ENCODE results near the gene AUTS2. TPM values are rescaled to one million over a fixed set of nuclear protein-coding genes. Genes with fewer than 3 reads are reported as not detected.
A peak's percentile ranks its signal among the peaks of the same experiment; 100 is the strongest.

Gene AUTS2
- total RNA-seq, 1 experiment from 2014 or later: 50.0 TPM

DNA sequence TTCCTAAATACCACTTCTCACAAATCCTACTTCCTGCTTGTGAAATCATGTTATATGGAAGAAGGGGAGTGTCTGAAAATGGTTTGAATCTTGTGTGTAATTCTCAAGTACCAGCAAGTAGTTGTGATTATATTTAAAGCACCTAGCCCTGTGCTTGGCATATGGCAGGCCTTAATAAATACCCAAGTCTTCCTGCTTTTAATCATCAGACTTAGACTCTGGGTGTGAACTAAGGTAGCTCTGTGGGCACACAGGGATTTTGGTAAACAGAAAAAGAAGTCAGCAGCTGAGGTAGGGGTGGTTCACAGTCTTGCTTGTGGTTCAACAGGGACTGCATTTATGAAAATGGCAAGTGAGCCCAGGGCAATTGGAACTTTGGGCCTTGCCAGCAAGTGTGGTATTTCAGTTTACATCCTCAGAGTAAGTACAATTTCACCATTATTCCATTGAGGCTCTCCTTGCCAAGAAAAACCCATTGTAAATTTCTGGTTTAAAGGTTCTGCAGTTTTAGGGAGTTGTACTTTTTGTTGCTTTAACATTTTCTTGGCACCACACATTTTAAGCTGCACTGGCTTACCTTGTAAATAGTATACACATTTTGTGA, 215.5 kb downstream of the AUTS2 start:
- Mint-ChIP-seq H3K9me3 (no peaks in the 10 kb centered on the region), H3K4me1 (peaks cover 35% of the 10 kb centered on the region), H3K4me3 (no peak overlapping the region), H3K36me3 (no peaks in the 10 kb centered on the region), H3K27ac (no peak overlapping the region), H3K27me3 (ENCODE audit: low read depth) (no peaks in the 10 kb centered on the region; the same call in 1 of the 2 replicates)
- ATAC-seq: no peak
- DNase-seq (ENCODE audit: low spot score): no peak
- ChIA-PET CTCF (interaction anchor here (0.5 kb wide), 1 partner anchor 891 kb away, joined by 3 read pairs; no protein-coding TSS in a partner anchor), POLR2A (no interaction called here)
- TF ChIP-seq GRHL2 (CRISPR knock-in tag; IDR thresholded peaks at IDR 0.05; ENCODE audit: insufficient replicate concordance, severe bottlenecking) (no peak), MXD4 (CRISPR knock-in tag; IDR thresholded peaks at IDR 0.05; ENCODE audit: borderline replicate concordance) (no peak), FOXK1 (CRISPR knock-in tag; IDR thresholded peaks at IDR 0.05) (no peak), PRRX2 (CRISPR knock-in tag; IDR thresholded peaks at IDR 0.05) (no peak), NR2C2 (CRISPR knock-in tag; IDR thresholded peaks at IDR 0.05) (no peak), NFATC4 (CRISPR knock-in tag; IDR thresholded peaks at IDR 0.05) (no peak), KAT7 (CRISPR knock-in tag; IDR thresholded peaks at IDR 0.05; ENCODE audit: borderline replicate concordance) (no peak), CTCF (IDR thresholded peaks at IDR 0.05) (no peak), ATF1 (CRISPR knock-in tag; IDR thresholded peaks at IDR 0.05) (no peak)
- TF ChIP-seq, protein P1, sequence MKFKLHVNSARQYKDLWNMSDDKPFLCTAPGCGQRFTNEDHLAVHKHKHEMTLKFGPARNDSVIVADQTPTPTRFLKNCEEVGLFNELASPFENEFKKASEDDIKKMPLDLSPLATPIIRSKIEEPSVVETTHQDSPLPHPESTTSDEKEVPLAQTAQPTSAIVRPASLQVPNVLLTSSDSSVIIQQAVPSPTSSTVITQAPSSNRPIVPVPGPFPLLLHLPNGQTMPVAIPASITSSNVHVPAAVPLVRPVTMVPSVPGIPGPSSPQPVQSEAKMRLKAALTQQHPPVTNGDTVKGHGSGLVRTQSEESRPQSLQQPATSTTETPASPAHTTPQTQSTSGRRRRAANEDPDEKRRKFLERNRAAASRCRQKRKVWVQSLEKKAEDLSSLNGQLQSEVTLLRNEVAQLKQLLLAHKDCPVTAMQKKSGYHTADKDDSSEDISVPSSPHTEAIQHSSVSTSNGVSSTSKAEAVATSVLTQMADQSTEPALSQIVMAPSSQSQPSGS (CRISPR knock-in tag; IDR thresholded peaks at IDR 0.05; ENCODE audit: borderline replicate concordance, low read depth): no peak
- TF ChIP-seq, protein P2, sequence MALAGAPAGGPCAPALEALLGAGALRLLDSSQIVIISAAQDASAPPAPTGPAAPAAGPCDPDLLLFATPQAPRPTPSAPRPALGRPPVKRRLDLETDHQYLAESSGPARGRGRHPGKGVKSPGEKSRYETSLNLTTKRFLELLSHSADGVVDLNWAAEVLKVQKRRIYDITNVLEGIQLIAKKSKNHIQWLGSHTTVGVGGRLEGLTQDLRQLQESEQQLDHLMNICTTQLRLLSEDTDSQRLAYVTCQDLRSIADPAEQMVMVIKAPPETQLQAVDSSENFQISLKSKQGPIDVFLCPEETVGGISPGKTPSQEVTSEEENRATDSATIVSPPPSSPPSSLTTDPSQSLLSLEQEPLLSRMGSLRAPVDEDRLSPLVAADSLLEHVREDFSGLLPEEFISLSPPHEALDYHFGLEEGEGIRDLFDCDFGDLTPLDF (CRISPR knock-in tag; IDR thresholded peaks at IDR 0.05): no peak
- TF ChIP-seq, protein P3, sequence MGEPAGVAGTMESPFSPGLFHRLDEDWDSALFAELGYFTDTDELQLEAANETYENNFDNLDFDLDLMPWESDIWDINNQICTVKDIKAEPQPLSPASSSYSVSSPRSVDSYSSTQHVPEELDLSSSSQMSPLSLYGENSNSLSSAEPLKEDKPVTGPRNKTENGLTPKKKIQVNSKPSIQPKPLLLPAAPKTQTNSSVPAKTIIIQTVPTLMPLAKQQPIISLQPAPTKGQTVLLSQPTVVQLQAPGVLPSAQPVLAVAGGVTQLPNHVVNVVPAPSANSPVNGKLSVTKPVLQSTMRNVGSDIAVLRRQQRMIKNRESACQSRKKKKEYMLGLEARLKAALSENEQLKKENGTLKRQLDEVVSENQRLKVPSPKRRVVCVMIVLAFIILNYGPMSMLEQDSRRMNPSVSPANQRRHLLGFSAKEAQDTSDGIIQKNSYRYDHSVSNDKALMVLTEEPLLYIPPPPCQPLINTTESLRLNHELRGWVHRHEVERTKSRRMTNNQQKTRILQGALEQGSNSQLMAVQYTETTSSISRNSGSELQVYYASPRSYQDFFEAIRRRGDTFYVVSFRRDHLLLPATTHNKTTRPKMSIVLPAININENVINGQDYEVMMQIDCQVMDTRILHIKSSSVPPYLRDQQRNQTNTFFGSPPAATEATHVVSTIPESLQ (CRISPR knock-in tag; IDR thresholded peaks at IDR 0.05): no peak

DNA sequence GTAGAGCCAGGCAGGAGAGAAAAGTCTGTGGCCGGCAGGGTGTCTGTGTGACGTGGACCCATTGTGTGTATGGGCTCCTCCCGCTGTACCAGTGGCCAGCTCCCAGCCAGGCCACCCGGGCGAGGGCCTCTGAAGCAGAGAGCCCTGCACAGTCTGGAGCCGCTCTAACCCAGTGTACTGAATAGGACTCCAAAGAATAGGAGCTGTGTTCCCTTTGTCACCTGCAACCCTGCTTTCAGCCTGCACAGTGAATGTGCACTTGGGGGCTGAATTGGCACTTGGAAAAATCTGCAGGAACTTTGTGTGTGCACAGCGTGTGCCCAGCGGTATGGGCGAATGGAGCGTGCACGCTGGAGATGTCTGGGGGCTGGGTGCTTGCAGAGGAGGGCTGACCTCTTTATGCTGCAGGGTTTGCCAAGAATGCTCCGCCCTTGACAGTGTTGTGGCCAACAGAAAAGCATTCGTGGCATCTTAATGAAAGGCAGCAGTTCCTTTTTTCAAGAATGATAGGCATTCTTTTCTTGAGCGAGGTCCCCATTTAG, 216.2 kb downstream of the AUTS2 start:
- H3K36me3 Mint-ChIP-seq: no peaks in the 10 kb centered on the region
- CTCF ChIA-PET: interaction anchor here (0.5 kb wide), 1 partner anchor 890 kb away, joined by 3 read pairs; no protein-coding TSS in a partner anchor
- no peak overlapping the region for H3K4me3 Mint-ChIP-seq
- POLR2A ChIA-PET: no interaction called here
- no peaks in the 10 kb centered on the region; the same call in 1 of the 2 replicates for H3K27me3 Mint-ChIP-seq (ENCODE audit: low read depth)
- TF ChIP-seq ESRRA (CRISPR knock-in tag; IDR thresholded peaks at IDR 0.05; ENCODE audit: borderline replicate concordance): no peak
- TF ChIP-seq, protein P1 (CRISPR knock-in tag; IDR thresholded peaks at IDR 0.05; ENCODE audit: borderline replicate concordance, low read depth): no peak
- no peak for TF ChIP-seq FOXP1 (CRISPR knock-in tag; IDR thresholded peaks at IDR 0.05; ENCODE audit: borderline replicate concordance)
- no peak for TF ChIP-seq GRHL2 (CRISPR knock-in tag; IDR thresholded peaks at IDR 0.05; ENCODE audit: insufficient replicate concordance, severe bottlenecking)
- TF ChIP-seq ZNF416 (CRISPR knock-in tag; IDR thresholded peaks at IDR 0.05): no peak
- no peaks in the 10 kb centered on the region for H3K9me3 Mint-ChIP-seq
- H3K27ac Mint-ChIP-seq: no peak overlapping the region
- peaks cover 42% of the 10 kb centered on the region for H3K4me1 Mint-ChIP-seq
- ATAC-seq (peak; percentile 41), DNase-seq (ENCODE audit: low spot score) (no peak)
